Measurements from ENCODE around the gene SLC12A8. TPM values are rescaled to one million over a fixed set of nuclear protein-coding genes. Genes with fewer than 3 reads are reported as not detected.

SLC12A8 gene
- total RNA-seq = under 1 TPM; 0.67 to 0.69 TPM
- long read RNA-seq, donor 1 = 0 reads
- long read RNA-seq, donor 2, partial matches to known transcripts = 0 of 1 reads
- long read RNA-seq, donor 2, other reads (novel, unspliced or antisense) = 1 of 1 reads

- DNase-seq (ENCODE audit: low spot score) = no peak
- intact Hi-C loops (cut with DNase I) = no loop called here
Observed at GRCh38 chr3:125212509-125213363, at the start of gene SLC12A8. SLC12A8 (minus strand) TSS chr3:125212748; CDS start chr3:125211349, 1,399 bp downstream.

- DNase-seq (ENCODE audit: low spot score) = no peak
- intact Hi-C loops (cut with DNase I) = no loop called here
Observed at GRCh38 chr3:125262161-125262560, 49.6 kb upstream of the SLC12A8 start.

- no peak for DNase-seq (ENCODE audit: low spot score)
- intact Hi-C loops (cut with DNase I) = no loop called here
Observed at GRCh38 chr3:125261031-125261430, 48.5 kb upstream of the SLC12A8 start.

- intact Hi-C loops (cut with DNase I) = no loop called here
- no peak for DNase-seq (ENCODE audit: low spot score)
Observed at GRCh38 chr3:125260158-125260557, 47.6 kb upstream of the SLC12A8 start.

GRCh38 chr3:125257536-125257935 lies 45.0 kb upstream of the SLC12A8 start:
- DNase-seq (ENCODE audit: low spot score) = no peak
- intact Hi-C loops (cut with DNase I) = no loop called here

GRCh38 chr3:125256675-125257074 lies 44.1 kb upstream of the SLC12A8 start:
- intact Hi-C loops (cut with DNase I) = no loop called here
- no peak for DNase-seq (ENCODE audit: low spot score)

- no peak for DNase-seq (ENCODE audit: low spot score)
- intact Hi-C loops (cut with DNase I) = no loop called here
Observed at GRCh38 chr3:125250973-125251372, 38.4 kb upstream of the SLC12A8 start.

- no peak for DNase-seq (ENCODE audit: low spot score)
- intact Hi-C loops (cut with DNase I) = no loop called here
Observed at GRCh38 chr3:125246237-125246636, 33.7 kb upstream of the SLC12A8 start.

GRCh38 chr3:125245521-125245920 lies 33.0 kb upstream of the SLC12A8 start:
- intact Hi-C loops (cut with DNase I) = no loop called here
- DNase-seq (ENCODE audit: low spot score) = no peak

GRCh38 chr3:125240496-125240895 lies 27.9 kb upstream of the SLC12A8 start:
- no peak for DNase-seq (ENCODE audit: low spot score)
- intact Hi-C loops (cut with DNase I) = no loop called here

GRCh38 chr3:125239266-125239665 lies 26.7 kb upstream of the SLC12A8 start:
- intact Hi-C loops (cut with DNase I) = no loop called here
- no peak for DNase-seq (ENCODE audit: low spot score)

- intact Hi-C loops (cut with DNase I) = no loop called here
- DNase-seq (ENCODE audit: low spot score) = no peak
Observed at GRCh38 chr3:125238759-125239158, 26.2 kb upstream of the SLC12A8 start.

- intact Hi-C loops (cut with DNase I) = no loop called here
- no peak for DNase-seq (ENCODE audit: low spot score)
Observed at GRCh38 chr3:125236331-125236903, 23.9 kb upstream of the SLC12A8 start.

- no peak for DNase-seq (ENCODE audit: low spot score)
- intact Hi-C loops (cut with DNase I) = no loop called here
Observed at GRCh38 chr3:125234831-125235230, 22.3 kb upstream of the SLC12A8 start.

GRCh38 chr3:125232401-125232800 lies 19.9 kb upstream of the SLC12A8 start:
- no peak for DNase-seq (ENCODE audit: low spot score)
- intact Hi-C loops (cut with DNase I) = no loop called here

GRCh38 chr3:125231895-125232294 lies 19.3 kb upstream of the SLC12A8 start:
- no peak for DNase-seq (ENCODE audit: low spot score)
- intact Hi-C loops (cut with DNase I) = no loop called here

GRCh38 chr3:125229707-125230106 lies 17.2 kb upstream of the SLC12A8 start:
- intact Hi-C loops (cut with DNase I) = no loop called here
- DNase-seq (ENCODE audit: low spot score) = no peak

GRCh38 chr3:125229168-125229567 lies 16.6 kb upstream of the SLC12A8 start:
- intact Hi-C loops (cut with DNase I) = no loop called here
- DNase-seq (ENCODE audit: low spot score) = no peak

GRCh38 chr3:125221831-125222230 lies 9.3 kb upstream of the SLC12A8 start:
- no peak for DNase-seq (ENCODE audit: low spot score)
- intact Hi-C loops (cut with DNase I) = no loop called here

GRCh38 chr3:125220727-125221429 lies 8.3 kb upstream of the SLC12A8 start:
- no peak for DNase-seq (ENCODE audit: low spot score)
- intact Hi-C loops (cut with DNase I) = no loop called here

All from posterior vena cava (tissue), 2 donors.